ENCODE data around the gene NADK.
"Not testable (repeated sequence)": the region's sequence is repeated elsewhere in the genome, so short reads cannot be mapped to it uniquely, and the experiment has no call there.

The NADK gene

DNA sequence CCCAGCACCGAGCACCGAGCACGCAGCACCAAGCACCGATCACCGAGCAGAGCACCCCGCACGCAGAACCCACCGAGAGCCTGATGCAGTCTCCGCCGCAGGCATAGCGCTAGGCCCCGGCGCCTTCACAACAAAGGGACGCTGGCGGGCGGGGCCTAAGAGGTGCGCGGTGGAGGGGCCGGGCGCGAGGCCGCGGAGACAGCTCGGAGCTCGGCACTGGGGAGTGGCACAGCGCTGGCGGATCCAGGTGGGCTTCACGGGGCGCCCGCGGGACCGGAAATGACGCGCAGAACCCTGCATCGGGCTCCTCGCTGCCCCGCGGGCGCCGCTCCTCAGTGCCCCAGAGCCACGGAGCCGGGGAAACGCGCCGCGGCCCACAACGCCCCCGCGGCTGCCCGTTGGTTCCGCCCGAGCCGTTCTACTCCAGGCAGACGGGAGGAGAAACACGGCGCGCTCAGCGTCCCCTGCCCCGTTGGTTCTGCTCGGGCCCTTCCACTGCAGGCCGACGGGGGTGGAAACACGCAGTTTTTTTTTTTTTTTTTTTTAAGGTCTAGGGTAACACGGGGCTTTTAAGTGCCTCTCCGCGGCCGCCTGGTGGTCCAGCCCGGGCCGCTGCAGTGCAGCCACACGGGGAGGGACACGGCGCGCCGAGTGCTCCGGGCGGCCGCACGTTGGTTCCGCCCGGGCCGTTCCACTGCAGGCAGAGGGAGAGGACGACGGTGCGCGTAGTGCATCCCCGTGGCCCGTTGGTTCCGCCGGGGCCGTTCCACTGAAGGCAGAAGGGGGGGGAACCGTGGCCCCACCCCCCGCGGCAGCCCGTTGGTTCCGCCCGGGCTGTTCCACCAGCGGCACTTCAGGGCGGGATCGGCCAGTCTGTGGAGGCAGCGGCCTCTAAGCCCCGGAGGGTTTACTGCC, 32.4 kb downstream of the NADK start:
- Mint-ChIP-seq H3K4me3 (peak overlapping the region; percentile 65), H3K27ac (ENCODE audit: low read depth) (peak overlapping the region; percentile 87), H3K36me3 (ENCODE audit: insufficient read depth) (peaks cover 15% of the 10 kb centered on the region)
- not testable (repeated sequence) for H3K4me1 Mint-ChIP-seq, H3K9me3 Mint-ChIP-seq, H3K27me3 Mint-ChIP-seq
- peak; percentile 68 to 94 for DNase-seq (ENCODE audit: low spot score in 2 of 2)
- ATAC-seq (replicated peaks; ENCODE audit: extremely low read depth, poor library complexity, severe bottlenecking) = peak; percentile 74

DNA sequence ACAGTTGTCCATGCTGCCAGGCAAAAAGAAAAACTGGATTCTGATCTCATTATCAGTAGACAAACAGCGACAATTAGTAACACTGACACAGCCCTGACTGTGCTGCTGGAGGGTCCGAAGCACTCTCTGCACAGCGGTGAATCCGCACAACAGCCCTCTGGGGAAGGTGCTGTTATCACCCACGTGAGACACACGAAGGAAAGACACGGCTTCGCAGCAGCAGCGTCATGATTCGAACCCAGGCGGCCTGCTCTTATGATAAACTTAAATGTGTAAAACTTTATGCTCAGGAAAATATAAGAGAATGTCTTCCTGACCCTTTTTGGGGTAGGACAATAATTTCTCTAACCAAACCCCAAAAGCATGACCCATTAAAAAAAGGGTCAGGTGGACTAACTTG, 35.7 kb downstream of the NADK start:
- H3K36me3 Mint-ChIP-seq (ENCODE audit: insufficient read depth) = peaks cover 24% of the 10 kb centered on the region
- not testable (repeated sequence) for H3K4me1 Mint-ChIP-seq; H3K9me3 Mint-ChIP-seq; H3K27me3 Mint-ChIP-seq; ATAC-seq (replicated peaks; ENCODE audit: extremely low read depth, poor library complexity, severe bottlenecking); H3K27ac Mint-ChIP-seq (ENCODE audit: low read depth); DNase-seq (ENCODE audit: low spot score in 2 of 2); H3K4me3 Mint-ChIP-seq

DNA sequence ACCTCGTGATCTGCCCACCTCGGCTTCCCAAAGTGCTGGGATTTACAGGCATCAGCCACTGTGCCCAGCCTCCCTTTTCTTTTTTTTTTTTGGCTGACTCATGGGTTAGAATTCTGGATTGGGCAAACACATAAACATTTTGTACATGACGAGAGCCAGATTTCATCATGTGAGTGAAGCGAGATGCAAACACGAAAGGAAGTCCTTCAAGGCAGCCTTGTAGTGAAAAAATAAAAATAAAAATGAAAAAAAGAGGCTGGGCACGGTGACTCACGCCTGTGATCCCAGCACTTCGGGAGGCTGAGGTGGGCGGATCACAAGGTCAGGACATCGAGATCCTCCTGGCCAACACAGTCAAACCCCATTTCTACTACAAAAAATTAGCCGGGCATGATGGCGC, 37.3 kb downstream of the NADK start:
- not testable (repeated sequence) for H3K27ac Mint-ChIP-seq (ENCODE audit: low read depth); H3K4me1 Mint-ChIP-seq; H3K27me3 Mint-ChIP-seq; H3K9me3 Mint-ChIP-seq; DNase-seq (ENCODE audit: low spot score in 2 of 2); ATAC-seq (replicated peaks; ENCODE audit: extremely low read depth, poor library complexity, severe bottlenecking); H3K4me3 Mint-ChIP-seq
- peaks cover 28% of the 10 kb centered on the region for H3K36me3 Mint-ChIP-seq (ENCODE audit: insufficient read depth)

DNA sequence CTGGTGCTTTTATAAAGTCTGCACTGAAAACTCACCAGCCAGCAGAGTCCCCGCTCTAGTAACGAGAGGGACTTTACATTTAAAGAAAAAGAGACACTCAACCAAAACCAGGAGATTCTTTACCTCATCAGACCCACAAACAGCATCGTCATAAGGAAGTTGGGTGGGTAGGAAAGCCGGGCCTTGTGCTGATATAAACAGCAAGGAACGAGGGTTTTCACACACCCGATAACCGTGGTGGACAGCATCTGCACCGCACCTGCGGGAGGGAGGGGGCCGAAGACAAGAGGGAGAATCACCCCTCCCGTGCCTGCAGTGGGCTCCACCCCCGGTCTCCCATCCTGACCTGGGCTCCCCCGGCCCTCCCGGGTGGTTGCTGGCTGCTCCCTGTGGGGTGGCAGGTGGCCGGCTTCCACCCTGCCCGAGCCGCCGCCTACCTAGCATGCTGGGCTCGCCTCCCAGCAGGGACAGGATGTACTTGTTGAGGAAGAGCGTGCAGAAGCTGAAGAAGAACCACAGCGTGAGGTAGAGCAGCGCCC, 39.4 kb downstream of the NADK start:
- not testable (repeated sequence) for H3K9me3 Mint-ChIP-seq; H3K27me3 Mint-ChIP-seq; H3K4me3 Mint-ChIP-seq; H3K27ac Mint-ChIP-seq (ENCODE audit: low read depth); H3K4me1 Mint-ChIP-seq; DNase-seq (ENCODE audit: low spot score in 2 of 2)
- peaks cover 31% of the 10 kb centered on the region for H3K36me3 Mint-ChIP-seq (ENCODE audit: insufficient read depth)
- peak; percentile 74 for ATAC-seq (replicated peaks; ENCODE audit: extremely low read depth, poor library complexity, severe bottlenecking)

DNA sequence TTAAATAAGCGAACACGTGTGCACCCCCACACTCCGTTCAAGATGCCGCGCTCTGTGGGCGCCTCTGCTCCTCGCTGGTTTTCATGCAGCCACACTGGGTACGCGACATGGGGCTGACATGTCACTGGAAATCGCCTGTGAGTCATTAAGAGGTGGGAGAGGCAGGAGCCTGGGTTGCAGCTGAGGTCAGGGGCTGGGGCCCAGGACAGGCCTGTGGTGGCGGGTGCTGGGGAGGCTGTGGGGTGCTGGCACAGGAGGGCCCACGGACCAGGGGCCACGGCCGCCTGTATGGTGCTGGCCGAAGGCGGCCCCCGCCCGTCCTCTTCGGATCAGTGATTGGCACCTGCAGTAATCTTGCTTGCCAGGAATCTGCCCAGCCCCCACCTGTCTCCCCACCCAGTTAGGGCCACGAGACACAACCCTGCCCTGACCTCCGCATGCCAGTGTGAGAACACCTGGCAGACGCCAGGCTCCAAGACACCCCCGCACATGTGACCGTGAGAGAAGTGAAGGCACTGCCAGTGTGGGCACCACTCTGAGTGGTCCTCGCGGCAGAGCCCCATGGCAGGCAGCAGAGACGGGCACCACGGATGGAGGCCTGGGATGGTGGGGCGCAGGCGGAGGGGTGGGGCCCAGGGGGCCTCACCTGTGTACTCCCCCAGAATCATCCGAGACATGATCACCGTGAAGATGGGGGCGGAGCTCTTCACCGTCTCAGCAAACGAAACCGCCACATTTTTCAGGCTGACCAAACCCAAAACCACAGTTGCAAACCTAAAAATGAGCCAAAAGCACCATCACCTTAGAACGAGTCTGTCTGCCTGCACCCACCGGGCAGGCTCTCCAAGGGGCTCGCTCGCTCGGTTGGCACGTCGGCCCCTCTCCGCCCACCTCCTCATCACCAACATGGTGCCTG, 40.3 kb downstream of the NADK start:
- ATAC-seq (replicated peaks; ENCODE audit: extremely low read depth, poor library complexity, severe bottlenecking) = peak; percentile 32
- not testable (repeated sequence) for H3K4me3 Mint-ChIP-seq; H3K27me3 Mint-ChIP-seq; DNase-seq (ENCODE audit: low spot score in 2 of 2); H3K4me1 Mint-ChIP-seq; H3K27ac Mint-ChIP-seq (ENCODE audit: low read depth); H3K9me3 Mint-ChIP-seq
- peaks cover 31% of the 10 kb centered on the region for H3K36me3 Mint-ChIP-seq (ENCODE audit: insufficient read depth)

DNA sequence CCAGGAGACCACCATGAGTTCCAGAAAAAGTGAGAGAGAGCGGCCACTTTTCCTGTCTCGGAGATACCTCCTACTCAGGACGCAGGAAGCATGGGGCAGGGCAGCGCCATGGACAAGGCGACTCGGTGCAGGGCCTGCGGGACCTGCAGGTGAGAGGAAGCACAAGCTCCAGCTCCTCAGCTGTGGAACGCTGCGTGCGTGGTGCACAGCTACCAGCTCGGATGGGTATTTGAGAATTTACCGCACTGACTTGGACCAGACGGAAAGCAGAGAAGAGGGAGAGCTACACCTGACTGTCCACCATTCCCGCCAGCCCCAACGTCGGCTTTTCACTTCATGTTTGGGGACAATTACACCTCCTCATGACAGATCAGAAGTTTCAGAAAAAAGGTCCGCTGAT, 45.9 kb downstream of the NADK start:
- H3K27me3 Mint-ChIP-seq = no peaks in the 10 kb centered on the region
- ATAC-seq (replicated peaks; ENCODE audit: extremely low read depth, poor library complexity, severe bottlenecking) (no peak), DNase-seq (ENCODE audit: low spot score in 2 of 2) (no peak)
- H3K4me1 Mint-ChIP-seq = no peaks in the 10 kb centered on the region
- H3K27ac Mint-ChIP-seq (ENCODE audit: low read depth) = no peak overlapping the region
- H3K36me3 Mint-ChIP-seq (ENCODE audit: insufficient read depth) = peaks cover 36% of the 10 kb centered on the region
- no peak overlapping the region for H3K4me3 Mint-ChIP-seq
- H3K9me3 Mint-ChIP-seq = no peaks in the 10 kb centered on the region

DNA sequence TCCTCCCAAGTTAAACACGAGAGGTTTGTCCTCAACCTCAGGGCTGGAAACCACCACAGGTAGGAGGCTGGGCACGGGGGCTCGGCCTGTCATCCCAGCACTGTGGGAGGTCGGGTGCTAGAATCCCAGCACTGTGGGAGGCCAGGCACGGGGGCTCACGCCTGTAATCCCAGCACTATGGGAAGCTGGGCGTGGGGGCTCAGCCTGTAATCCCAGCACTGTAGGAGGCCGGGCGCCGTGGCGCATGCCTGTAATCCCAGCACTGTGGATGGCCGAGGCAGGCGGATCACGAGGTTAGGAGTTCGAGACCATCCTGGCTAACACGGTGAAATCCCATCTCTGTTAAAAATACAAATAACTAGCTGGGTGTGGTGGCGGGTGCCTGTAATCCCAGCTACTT, 47.4 kb downstream of the NADK start:
- Mint-ChIP-seq H3K4me1 (no peaks in the 10 kb centered on the region), H3K4me3 (no peak overlapping the region), H3K9me3 (no peaks in the 10 kb centered on the region), H3K27ac (ENCODE audit: low read depth) (no peak overlapping the region), H3K36me3 (ENCODE audit: insufficient read depth) (peaks cover 32% of the 10 kb centered on the region), H3K27me3 (no peaks in the 10 kb centered on the region)
- DNase-seq (ENCODE audit: low spot score in 2 of 2) (no peak), ATAC-seq (replicated peaks; ENCODE audit: extremely low read depth, poor library complexity, severe bottlenecking) (no peak)

DNA sequence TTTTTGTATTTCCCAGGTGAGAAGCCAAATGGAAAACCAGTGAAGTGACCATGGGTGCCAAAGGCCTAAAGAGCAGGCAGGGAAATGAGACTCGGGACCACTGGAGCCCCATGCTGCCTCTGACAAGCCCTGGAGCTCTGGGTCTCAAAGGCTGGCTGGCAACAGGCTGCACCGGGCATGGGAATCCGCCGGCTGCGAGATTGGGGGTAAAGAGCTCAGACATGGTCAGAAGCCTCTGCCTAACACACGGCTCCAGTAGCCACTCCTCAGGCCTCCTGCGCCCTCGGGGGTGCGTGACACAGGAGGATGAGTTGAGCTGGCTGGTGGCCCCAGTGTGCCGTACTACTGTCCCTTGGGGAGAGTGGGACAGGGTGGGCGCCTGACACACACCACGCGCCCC, 48.0 kb downstream of the NADK start:
- H3K9me3 Mint-ChIP-seq; H3K4me3 Mint-ChIP-seq; H3K4me1 Mint-ChIP-seq; H3K27ac Mint-ChIP-seq (ENCODE audit: low read depth); DNase-seq (ENCODE audit: low spot score in 2 of 2); H3K27me3 Mint-ChIP-seq; ATAC-seq (replicated peaks; ENCODE audit: extremely low read depth, poor library complexity, severe bottlenecking): not testable (repeated sequence)
- H3K36me3 Mint-ChIP-seq (ENCODE audit: insufficient read depth) = peaks cover 32% of the 10 kb centered on the region

DNA sequence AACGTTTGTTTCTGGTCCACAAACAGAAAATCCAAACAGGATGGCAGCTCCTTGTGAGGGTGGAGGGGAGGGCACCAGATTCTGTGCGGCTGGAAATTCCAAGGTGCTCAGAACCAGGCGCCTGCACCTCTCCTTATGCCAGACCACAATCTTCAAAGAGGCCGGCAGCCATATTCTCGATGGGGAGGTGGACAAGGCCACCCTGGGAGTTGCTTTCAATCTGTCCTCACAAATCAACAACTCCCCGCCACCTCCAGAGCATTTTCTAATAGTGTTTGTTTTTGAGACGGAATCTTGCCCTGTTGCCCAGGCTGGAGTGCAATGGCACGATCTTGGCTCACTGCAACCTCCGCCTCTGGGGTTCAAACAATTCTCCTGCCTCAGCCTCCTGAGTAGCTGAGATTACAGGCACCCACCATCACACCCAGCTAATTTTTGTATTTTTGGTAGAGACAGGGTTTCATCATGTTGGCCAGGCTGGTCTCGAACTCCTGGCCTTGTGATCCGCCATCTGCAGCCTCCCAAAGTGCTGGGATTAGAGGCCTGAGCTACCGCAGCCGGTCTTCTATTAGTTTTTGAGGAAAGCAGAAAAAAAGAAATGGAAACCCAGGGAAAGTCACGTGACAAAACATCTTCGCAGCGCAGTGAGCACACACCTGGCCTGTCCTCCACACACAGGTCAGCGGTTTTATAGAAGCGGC, 49.0 kb downstream of the NADK start:
- not testable (repeated sequence) for DNase-seq (ENCODE audit: low spot score in 2 of 2); H3K4me3 Mint-ChIP-seq; H3K4me1 Mint-ChIP-seq; H3K27me3 Mint-ChIP-seq; ATAC-seq (replicated peaks; ENCODE audit: extremely low read depth, poor library complexity, severe bottlenecking); H3K27ac Mint-ChIP-seq (ENCODE audit: low read depth); H3K9me3 Mint-ChIP-seq
- peaks cover 36% of the 10 kb centered on the region for H3K36me3 Mint-ChIP-seq (ENCODE audit: insufficient read depth)

DNA sequence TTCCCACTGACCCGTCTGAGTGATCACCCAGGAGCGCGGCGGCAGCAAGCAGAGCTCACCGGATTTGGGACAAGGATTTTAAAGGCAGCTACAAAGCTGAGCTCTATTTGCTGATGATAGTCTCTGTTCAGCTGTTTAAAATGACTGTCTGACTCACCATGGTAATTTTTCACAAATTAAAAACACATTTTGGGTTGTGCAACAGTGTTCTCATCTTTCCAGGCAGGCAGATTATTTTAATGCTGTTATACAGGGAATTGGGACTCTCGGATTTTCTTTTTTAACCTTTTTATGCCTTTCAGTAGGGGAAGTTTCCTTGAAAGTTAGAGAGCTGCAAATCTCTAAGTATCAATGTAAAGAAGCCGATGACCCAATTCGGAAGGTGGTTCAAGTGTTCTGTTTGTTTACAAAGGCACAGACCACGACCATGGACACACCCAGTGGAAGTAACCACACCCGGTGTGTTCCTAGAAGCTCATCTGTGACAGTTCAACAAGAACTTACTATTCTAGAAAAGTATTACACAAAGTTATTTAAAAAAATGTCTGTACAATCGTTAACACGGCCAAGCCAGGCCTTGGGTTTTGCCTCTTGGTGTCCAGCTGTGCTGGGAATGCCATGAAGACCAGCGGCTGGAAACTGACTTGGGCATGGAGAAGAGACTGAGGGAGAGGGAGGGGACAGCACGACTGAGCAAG, 49.8 kb downstream of the NADK start:
- ATAC-seq (replicated peaks; ENCODE audit: extremely low read depth, poor library complexity, severe bottlenecking); DNase-seq (ENCODE audit: low spot score in 2 of 2); H3K27ac Mint-ChIP-seq (ENCODE audit: low read depth); H3K9me3 Mint-ChIP-seq; H3K27me3 Mint-ChIP-seq; H3K4me1 Mint-ChIP-seq; H3K4me3 Mint-ChIP-seq: not testable (repeated sequence)
- peaks cover 36% of the 10 kb centered on the region for H3K36me3 Mint-ChIP-seq (ENCODE audit: insufficient read depth)

DNA sequence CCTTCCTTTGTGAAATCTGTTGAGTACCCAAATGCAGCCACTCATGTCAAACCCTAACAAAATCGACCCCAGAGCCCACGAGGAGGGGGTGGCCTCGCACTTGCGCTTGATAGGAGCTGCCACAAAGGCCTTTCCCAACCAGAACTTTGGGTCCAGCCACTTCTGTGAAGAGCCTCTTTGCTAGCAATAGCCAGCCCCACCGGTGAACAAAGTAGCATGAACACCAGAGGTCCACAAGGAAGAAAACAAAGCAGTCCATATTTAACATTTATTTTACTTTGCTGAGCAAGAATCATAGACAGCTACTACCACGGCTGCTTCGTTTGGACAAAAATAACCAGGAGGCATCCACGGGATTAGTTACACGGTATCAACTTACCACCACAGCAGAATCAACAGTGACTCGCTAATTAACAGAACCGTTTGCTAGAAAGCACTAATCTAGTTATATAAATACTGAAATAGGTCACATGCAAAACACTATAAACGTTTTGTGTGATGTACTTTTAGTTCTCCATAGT, 51.1 kb downstream of the NADK start:
- not testable (repeated sequence) for H3K27me3 Mint-ChIP-seq; ATAC-seq (replicated peaks; ENCODE audit: extremely low read depth, poor library complexity, severe bottlenecking); H3K9me3 Mint-ChIP-seq; H3K4me1 Mint-ChIP-seq; DNase-seq (ENCODE audit: low spot score in 2 of 2); H3K27ac Mint-ChIP-seq (ENCODE audit: low read depth); H3K4me3 Mint-ChIP-seq
- H3K36me3 Mint-ChIP-seq (ENCODE audit: insufficient read depth) = peaks cover 24% of the 10 kb centered on the region

Data from central memory CD8-positive, alpha-beta T cell (primary cell).